A673 (cell line): Measurements from ENCODE around the gene RERE. TPM values are rescaled to one million over a fixed set of nuclear protein-coding genes. Genes with fewer than 3 reads are reported as not detected.
"Not testable (repeated sequence)": the region's sequence is repeated elsewhere in the genome, so short reads cannot be mapped to it uniquely, and the experiment has no call there.

Experiments
- BruUV-seq: library from RNA; stranded (reverse); fragments of 400-500 nt; replicated peaks from 2 replicates; lab custom pipeline; 2021; lab: Mats Ljungman, UMichigan
- CTCF ChIA-PET: fragments of 300-600 bp; sonication (Branson Sonifier 250); formaldehyde crosslinking; loops from one replicate; lab custom pipeline; 2022; ENCODE audit warnings: antibody characterized with exemption; lab: Charles Lee
- POLR2A ChIA-PET: fragments of 300-600 bp; sonication (Branson Sonifier 250); formaldehyde crosslinking; loops from one replicate; lab custom pipeline; 2022; ENCODE audit warnings: antibody characterized with exemption; ENCODE audit not compliant: low non-redundant PET; lab: Charles Lee
- DNase-seq: peaks from one replicate; pipeline ENCODE4 v3.0.0-alpha.2; 2015; ENCODE audit warnings: low spot score
- H3K27ac ChIP-seq: fragments of 200-600 bp; sonication (generic); 2 replicates; pipeline ENCODE4 v1.5.1; 2016; ENCODE audit warnings: mixed run types, low read depth, mild to moderate bottlenecking, mixed read lengths, antibody characterized with exemption, low read length; ENCODE audit not compliant: poor library complexity, severe bottlenecking
- H3K27me3 ChIP-seq: fragments of 200-600 bp; sonication (generic); replicated peaks from 2 replicates; pipeline ENCODE4 v1.6.1; 2017; ENCODE audit warnings: mixed run types, low read depth, mild to moderate bottlenecking, mixed read lengths, antibody characterized with exemption, low read length; ENCODE audit not compliant: insufficient read depth, poor library complexity
- H3K36me3 ChIP-seq: fragments of 200-600 bp; sonication (generic); 2 replicates; pipeline ENCODE4 v1.6.1; 2016; ENCODE audit warnings: mixed run types, mild to moderate bottlenecking, mixed read lengths, antibody characterized with exemption, low read length; ENCODE audit not compliant: insufficient read depth, poor library complexity, severe bottlenecking
- H3K4me1 ChIP-seq: fragments of 200-600 bp; sonication (generic); 2 replicates; pipeline ENCODE4 v1.6.1; 2017; ENCODE audit warnings: mixed run types, mild to moderate bottlenecking, mixed read lengths, antibody characterized with exemption, low read length; ENCODE audit not compliant: insufficient read depth, poor library complexity, severe bottlenecking
- H3K4me3 ChIP-seq: fragments of 200-600 bp; sonication (generic); 2 replicates; pipeline ENCODE4 v1.5.1; 2016; ENCODE audit warnings: low read depth, mixed run types, mild to moderate bottlenecking, mixed read lengths, low read length; ENCODE audit not compliant: poor library complexity, severe bottlenecking
- H3K9me3 ChIP-seq: fragments of 200-600 bp; sonication (generic); 2 replicates; pipeline ENCODE4 v1.6.1; 2016; ENCODE audit warnings: mixed run types, low read depth, mild to moderate bottlenecking, mixed read lengths, antibody characterized with exemption, low read length; ENCODE audit not compliant: poor library complexity, severe bottlenecking
- EZH2 ChIP-seq: fragments of 200-600 bp; sonication (generic); IDR thresholded peaks from 2 replicates; pipeline ENCODE4 v1.6.1; 2017; ENCODE audit warnings: borderline replicate concordance, low read depth, mild to moderate bottlenecking, mixed read lengths, antibody characterized with exemption, low read length; ENCODE audit not compliant: poor library complexity, severe bottlenecking
- intact Hi-C: fragments of 100-400 bp; cut with micrococcal nuclease; formaldehyde crosslinking; loops from one replicate; pipeline ENCODE4 v1.10.0; 2022; ENCODE audit not compliant: unreplicated experiment
- total RNA-seq: library from RNA; stranded (reverse); gene quantifications from 2 replicates; pipeline ENCODE4 v1.2.3, GENCODE V29; 2021
- TF ChIP-seq, protein P1 (sequence below): fragments of 300-800, 200-600 bp; sonication (generic); conservative IDR thresholded peaks from 2 replicates; pipeline ENCODE4 v1.5.1; 2017; ENCODE audit warnings: low read depth, mild to moderate bottlenecking, antibody characterized with exemption, low read length, moderate library complexity, mixed read lengths

The RERE gene
- total RNA-seq, 1 experiment from 2014 or later, result 188 TPM

- no peak for TF ChIP-seq EZH2
- TF ChIP-seq, protein P1, sequence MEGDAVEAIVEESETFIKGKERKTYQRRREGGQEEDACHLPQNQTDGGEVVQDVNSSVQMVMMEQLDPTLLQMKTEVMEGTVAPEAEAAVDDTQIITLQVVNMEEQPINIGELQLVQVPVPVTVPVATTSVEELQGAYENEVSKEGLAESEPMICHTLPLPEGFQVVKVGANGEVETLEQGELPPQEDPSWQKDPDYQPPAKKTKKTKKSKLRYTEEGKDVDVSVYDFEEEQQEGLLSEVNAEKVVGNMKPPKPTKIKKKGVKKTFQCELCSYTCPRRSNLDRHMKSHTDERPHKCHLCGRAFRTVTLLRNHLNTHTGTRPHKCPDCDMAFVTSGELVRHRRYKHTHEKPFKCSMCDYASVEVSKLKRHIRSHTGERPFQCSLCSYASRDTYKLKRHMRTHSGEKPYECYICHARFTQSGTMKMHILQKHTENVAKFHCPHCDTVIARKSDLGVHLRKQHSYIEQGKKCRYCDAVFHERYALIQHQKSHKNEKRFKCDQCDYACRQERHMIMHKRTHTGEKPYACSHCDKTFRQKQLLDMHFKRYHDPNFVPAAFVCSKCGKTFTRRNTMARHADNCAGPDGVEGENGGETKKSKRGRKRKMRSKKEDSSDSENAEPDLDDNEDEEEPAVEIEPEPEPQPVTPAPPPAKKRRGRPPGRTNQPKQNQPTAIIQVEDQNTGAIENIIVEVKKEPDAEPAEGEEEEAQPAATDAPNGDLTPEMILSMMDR, result no peak
- no TSS peak for BruUV-seq
- no peaks in the 10 kb centered on the region for H3K36me3 ChIP-seq
- CTCF ChIA-PET, result no interaction called here
- intact Hi-C loops, result no loop called here
- peaks cover 91% of the 10 kb centered on the region for H3K4me1 ChIP-seq
- DNase-seq, result no peak
- POLR2A ChIA-PET, result no interaction called here
- H3K27me3 ChIP-seq, result no peaks in the 10 kb centered on the region
- H3K4me3 ChIP-seq, result no peak overlapping the region
- H3K27ac ChIP-seq, result peak overlapping the region; percentile 16
- H3K9me3 ChIP-seq, result no peaks in the 10 kb centered on the region
These were observed 191.9 kb downstream of the RERE start for GRCh38 chr1:8625491-8625890.

GRCh38 chr1:8623651-8624192 is 193.7 kb downstream of the RERE start:
- DNase-seq, H3K36me3 ChIP-seq, intact Hi-C loops, H3K4me3 ChIP-seq, POLR2A ChIA-PET, CTCF ChIA-PET, H3K9me3 ChIP-seq, BruUV-seq, H3K27me3 ChIP-seq: not testable (repeated sequence)
- peak overlapping the region; percentile 25 for H3K27ac ChIP-seq
- H3K4me1 ChIP-seq, result peaks cover 90% of the 10 kb centered on the region

- POLR2A ChIA-PET, CTCF ChIA-PET, H3K9me3 ChIP-seq, intact Hi-C loops, H3K4me3 ChIP-seq, BruUV-seq, H3K36me3 ChIP-seq, H3K27me3 ChIP-seq: not testable (repeated sequence)
- H3K4me1 ChIP-seq, result peaks cover 73% of the 10 kb centered on the region
- DNase-seq, result peak; percentile 54
- H3K27ac ChIP-seq, result peak overlapping the region; percentile 30
These were observed 195.6 kb downstream of the RERE start for GRCh38 chr1:8621785-8622348.

DNA sequence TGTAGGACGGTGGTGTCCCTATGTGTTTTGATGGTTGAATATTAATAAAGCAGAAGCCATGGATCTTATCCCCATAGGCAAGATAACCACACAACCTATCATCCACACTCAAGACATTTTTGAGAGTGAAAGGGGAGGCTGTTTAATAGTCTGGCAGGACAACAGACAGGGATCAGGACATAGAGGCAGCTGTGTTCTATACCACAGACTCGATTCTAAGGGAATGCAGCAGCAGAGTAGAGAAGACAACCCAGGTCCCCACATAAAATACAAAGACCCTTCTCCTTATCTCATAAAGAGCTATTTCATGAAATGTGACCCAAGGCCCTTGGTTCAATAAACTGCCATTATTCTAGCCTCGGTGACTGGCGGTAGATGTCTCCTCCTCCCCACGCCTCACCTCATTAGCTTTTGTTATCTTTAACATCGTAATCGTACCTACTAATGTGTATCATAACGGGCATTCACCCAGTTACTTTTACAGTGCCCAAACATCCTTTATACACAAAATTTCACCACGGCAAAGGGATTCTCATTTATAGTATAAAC is 196.3 kb downstream of the RERE start:
- H3K9me3 ChIP-seq, DNase-seq, H3K27me3 ChIP-seq, CTCF ChIA-PET, H3K4me3 ChIP-seq, H3K36me3 ChIP-seq, intact Hi-C loops, H3K27ac ChIP-seq, BruUV-seq: not testable (repeated sequence)
- H3K4me1 ChIP-seq, result peaks cover 68% of the 10 kb centered on the region
- POLR2A ChIA-PET, result interaction anchor here (0.9 kb wide), 1 partner anchor 176 kb away, joined by 4 read pairs; no protein-coding TSS in a partner anchor

DNA sequence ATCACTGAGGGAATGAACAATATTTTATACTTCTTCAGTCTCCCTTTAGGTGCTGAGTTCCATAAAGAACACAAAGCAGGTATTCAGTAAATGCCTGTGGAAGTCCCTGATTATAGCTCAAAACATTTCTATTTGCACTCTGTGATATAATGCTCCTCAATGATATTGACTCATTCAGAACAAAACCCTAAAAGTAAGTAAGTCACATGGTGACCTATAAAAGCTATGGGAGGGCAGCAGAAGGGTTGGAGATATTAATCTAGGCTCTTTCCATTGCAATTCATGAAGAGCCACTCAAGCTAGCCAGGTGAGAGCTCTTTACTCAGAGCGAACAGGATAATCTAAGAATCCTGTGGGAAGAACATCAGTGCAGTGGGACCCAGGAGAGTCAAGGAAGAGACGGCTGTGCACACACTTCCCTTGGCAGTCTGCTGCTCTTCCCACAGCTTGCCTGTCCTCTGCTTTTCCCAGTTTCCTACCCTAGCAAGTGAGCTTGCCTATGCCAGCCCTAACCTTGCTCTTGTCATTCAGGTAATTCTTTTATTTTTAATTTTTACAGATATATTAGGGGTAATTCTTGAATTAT is 197.4 kb downstream of the RERE start:
- CTCF ChIA-PET, intact Hi-C loops: not testable (repeated sequence)

GRCh38 chr1:8619419-8619818 is 198.0 kb downstream of the RERE start:
- H3K4me1 ChIP-seq, result peaks cover 63% of the 10 kb centered on the region
- CTCF ChIA-PET, H3K27me3 ChIP-seq, H3K36me3 ChIP-seq, H3K9me3 ChIP-seq, intact Hi-C loops, POLR2A ChIA-PET, H3K27ac ChIP-seq, DNase-seq, H3K4me3 ChIP-seq, BruUV-seq: not testable (repeated sequence)

More for the DNA sequence above, 197.4 kb downstream of the RERE start:
- not testable (repeated sequence) for H3K36me3 ChIP-seq, DNase-seq, H3K27me3 ChIP-seq, BruUV-seq, H3K4me3 ChIP-seq, H3K9me3 ChIP-seq
- POLR2A ChIA-PET, result interaction anchor here (0.9 kb wide), 1 partner anchor 175 kb away, joined by 4 read pairs; no protein-coding TSS in a partner anchor
- H3K27ac ChIP-seq, result peak overlapping the region; percentile 47
- H3K4me1 ChIP-seq, result peaks cover 68% of the 10 kb centered on the region
